ENCODE results near the gene CACNA2D2. TPM values are rescaled to one million over a fixed set of nuclear protein-coding genes. Genes with fewer than 3 reads are reported as not detected.

The CACNA2D2 gene
- total and polyA plus RNA-seq, 4 donors, result 0.10 to 0.19 (median 0.15) TPM

DNA sequence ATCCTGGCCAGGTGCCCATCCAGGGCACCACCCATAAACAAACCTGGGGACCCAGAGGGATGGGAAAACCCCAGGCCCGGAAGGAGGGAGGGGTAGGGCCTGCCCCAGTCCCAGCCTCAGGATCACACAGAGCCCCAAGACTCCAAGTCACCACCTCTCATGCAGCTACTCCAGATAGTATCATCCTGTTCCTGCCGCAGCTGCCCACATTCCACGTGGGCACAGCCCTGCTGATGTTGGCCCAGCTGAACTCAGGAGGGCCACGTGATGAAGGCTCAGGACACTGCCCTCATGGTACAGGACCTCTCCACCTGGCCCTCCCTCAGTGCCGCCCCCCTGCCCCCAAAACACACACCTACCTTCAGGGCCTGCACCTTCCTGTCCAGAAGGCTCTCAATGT lies 69.5 kb downstream of the CACNA2D2 start:
- Histone ChIP-seq H3K4me3 (ENCODE audit: low read depth in 1 of 3, low read length in 3 of 3) (no peak overlapping the region), H3K4me1 (ENCODE audit: control insufficient read depth in 4 of 4, insufficient read depth in 4 of 4, low read length in 3 of 4) (peaks cover 0 to 8% (median 0%) of the 10 kb centered on the region in 4 donors), H3K9ac (ENCODE audit: low read depth in 1 of 2, low read length in 2 of 2) (no peak overlapping the region), H3K9me3 (ENCODE audit: control insufficient read depth in 4 of 4, low read length in 3 of 4) (no peaks in the 10 kb centered on the region), H3K27me3 (ENCODE audit: control insufficient read depth in 4 of 4, insufficient read depth in 4 of 4, low read length in 3 of 4) (no peaks in the 10 kb centered on the region), H3K27ac (ENCODE audit: low read depth in 1 of 2, low read length in 2 of 2) (no peak overlapping the region), H3K36me3 (ENCODE audit: control insufficient read depth in 4 of 4, insufficient read depth in 3 of 4, low read depth in 1 of 4, low read length in 3 of 4) (no peaks in the 10 kb centered on the region)
- 42% methylated on average over 5 of the region's 5 CpGs for WGBS
- no peak for TF ChIP-seq YY1 (IDR thresholded peaks at IDR 0.05)
- TF ChIP-seq JUND (IDR thresholded peaks at IDR 0.05), result no peak
- TF ChIP-seq, protein P1, sequence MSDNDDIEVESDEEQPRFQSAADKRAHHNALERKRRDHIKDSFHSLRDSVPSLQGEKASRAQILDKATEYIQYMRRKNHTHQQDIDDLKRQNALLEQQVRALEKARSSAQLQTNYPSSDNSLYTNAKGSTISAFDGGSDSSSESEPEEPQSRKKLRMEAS (IDR thresholded peaks at IDR 0.05), result no peak
- TF ChIP-seq, protein P2, sequence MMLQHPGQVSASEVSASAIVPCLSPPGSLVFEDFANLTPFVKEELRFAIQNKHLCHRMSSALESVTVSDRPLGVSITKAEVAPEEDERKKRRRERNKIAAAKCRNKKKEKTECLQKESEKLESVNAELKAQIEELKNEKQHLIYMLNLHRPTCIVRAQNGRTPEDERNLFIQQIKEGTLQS (IDR thresholded peaks at IDR 0.05), result no peak
- TF ChIP-seq, protein P3, sequence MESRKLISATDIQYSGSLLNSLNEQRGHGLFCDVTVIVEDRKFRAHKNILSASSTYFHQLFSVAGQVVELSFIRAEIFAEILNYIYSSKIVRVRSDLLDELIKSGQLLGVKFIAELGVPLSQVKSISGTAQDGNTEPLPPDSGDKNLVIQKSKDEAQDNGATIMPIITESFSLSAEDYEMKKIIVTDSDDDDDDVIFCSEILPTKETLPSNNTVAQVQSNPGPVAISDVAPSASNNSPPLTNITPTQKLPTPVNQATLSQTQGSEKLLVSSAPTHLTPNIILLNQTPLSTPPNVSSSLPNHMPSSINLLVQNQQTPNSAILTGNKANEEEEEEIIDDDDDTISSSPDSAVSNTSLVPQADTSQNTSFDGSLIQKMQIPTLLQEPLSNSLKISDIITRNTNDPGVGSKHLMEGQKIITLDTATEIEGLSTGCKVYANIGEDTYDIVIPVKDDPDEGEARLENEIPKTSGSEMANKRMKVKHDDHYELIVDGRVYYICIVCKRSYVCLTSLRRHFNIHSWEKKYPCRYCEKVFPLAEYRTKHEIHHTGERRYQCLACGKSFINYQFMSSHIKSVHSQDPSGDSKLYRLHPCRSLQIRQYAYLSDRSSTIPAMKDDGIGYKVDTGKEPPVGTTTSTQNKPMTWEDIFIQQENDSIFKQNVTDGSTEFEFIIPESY (IDR thresholded peaks at IDR 0.05), result no peak
- no peak for TF ChIP-seq FOXA2 (IDR thresholded peaks at IDR 0.05)
- no peak for DNase-seq (ENCODE audit: low spot score)

DNA sequence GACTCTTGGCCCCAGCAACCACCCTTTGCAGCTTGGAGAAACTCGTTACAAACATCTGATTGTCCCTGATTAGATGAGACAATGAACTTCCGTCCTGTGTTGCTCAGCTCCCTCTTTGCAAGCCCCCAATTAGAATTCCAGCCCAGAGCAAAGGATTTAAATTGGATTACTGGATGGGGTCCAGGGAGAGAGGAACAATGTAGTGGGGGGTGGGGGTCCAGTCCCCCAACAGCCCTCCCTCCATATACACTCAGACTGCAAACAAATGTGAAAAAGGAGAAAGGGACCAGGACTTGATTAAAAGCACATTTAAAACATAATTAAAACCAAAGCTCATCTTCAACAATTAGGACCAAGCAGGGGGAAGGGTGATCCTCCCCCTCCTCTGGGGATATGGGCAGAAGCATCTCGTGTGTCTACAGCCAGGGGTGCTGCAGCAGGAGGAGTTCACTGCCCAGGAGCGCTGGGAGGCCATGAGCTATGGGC lies 72.4 kb downstream of the CACNA2D2 start:
- H3K4me1 ChIP-seq (ENCODE audit: control insufficient read depth in 4 of 4, insufficient read depth in 4 of 4, low read length in 3 of 4), result peaks cover 0 to 8% (median 0%) of the 10 kb centered on the region in 4 donors
- no peak for DNase-seq (ENCODE audit: low spot score)
- H3K4me3 ChIP-seq (ENCODE audit: low read depth in 1 of 3, low read length in 3 of 3), result no peak overlapping the region
- H3K27ac ChIP-seq (ENCODE audit: low read depth in 1 of 2, low read length in 2 of 2), result no peak overlapping the region
- TF ChIP-seq NR2F2 (IDR thresholded peaks at IDR 0.05) (no peak), HNF4G (IDR thresholded peaks at IDR 0.05) (no peak), RXRA (IDR thresholded peaks at IDR 0.05) (no peak), SP1 (IDR thresholded peaks at IDR 0.05) (no peak), FOXA2 (IDR thresholded peaks at IDR 0.05) (no peak), HNF4A (conservative IDR thresholded peaks at IDR 0.05) (no peak)
- TF ChIP-seq, protein P3 (IDR thresholded peaks at IDR 0.05), result no peak
- TF ChIP-seq, protein P4, sequence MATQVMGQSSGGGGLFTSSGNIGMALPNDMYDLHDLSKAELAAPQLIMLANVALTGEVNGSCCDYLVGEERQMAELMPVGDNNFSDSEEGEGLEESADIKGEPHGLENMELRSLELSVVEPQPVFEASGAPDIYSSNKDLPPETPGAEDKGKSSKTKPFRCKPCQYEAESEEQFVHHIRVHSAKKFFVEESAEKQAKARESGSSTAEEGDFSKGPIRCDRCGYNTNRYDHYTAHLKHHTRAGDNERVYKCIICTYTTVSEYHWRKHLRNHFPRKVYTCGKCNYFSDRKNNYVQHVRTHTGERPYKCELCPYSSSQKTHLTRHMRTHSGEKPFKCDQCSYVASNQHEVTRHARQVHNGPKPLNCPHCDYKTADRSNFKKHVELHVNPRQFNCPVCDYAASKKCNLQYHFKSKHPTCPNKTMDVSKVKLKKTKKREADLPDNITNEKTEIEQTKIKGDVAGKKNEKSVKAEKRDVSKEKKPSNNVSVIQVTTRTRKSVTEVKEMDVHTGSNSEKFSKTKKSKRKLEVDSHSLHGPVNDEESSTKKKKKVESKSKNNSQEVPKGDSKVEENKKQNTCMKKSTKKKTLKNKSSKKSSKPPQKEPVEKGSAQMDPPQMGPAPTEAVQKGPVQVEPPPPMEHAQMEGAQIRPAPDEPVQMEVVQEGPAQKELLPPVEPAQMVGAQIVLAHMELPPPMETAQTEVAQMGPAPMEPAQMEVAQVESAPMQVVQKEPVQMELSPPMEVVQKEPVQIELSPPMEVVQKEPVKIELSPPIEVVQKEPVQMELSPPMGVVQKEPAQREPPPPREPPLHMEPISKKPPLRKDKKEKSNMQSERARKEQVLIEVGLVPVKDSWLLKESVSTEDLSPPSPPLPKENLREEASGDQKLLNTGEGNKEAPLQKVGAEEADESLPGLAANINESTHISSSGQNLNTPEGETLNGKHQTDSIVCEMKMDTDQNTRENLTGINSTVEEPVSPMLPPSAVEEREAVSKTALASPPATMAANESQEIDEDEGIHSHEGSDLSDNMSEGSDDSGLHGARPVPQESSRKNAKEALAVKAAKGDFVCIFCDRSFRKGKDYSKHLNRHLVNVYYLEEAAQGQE (IDR thresholded peaks at IDR 0.05), result no peak
- H3K9ac ChIP-seq (ENCODE audit: low read depth in 1 of 2, low read length in 2 of 2), result no peak overlapping the region
- 73% methylated on average over 4 of the region's 4 CpGs for WGBS
- H3K36me3 ChIP-seq (ENCODE audit: control insufficient read depth in 4 of 4, insufficient read depth in 3 of 4, low read depth in 1 of 4, low read length in 3 of 4), result no peaks in the 10 kb centered on the region
- H3K27me3 ChIP-seq (ENCODE audit: control insufficient read depth in 4 of 4, insufficient read depth in 4 of 4, low read length in 3 of 4), result no peaks in the 10 kb centered on the region
- H3K9me3 ChIP-seq (ENCODE audit: control insufficient read depth in 4 of 4, low read length in 3 of 4), result no peaks in the 10 kb centered on the region

Data from liver (tissue), 9 donors.